ENCODE results near the gene HPN. TPM values are rescaled to one million over a fixed set of nuclear protein-coding genes. Genes with fewer than 3 reads are reported as not detected.
"Not testable (repeated sequence)": the region's sequence is repeated elsewhere in the genome, so short reads cannot be mapped to it uniquely, and the experiment has no call there.

HPN gene
- total RNA-seq, 3 donors from 2014 or later (not counting 1 experiment from before 2014, with no cell fraction given), result not detected

- H3K36me3 ChIP-seq (ENCODE audit: control insufficient read depth, insufficient read depth, low read length); H3K27ac ChIP-seq (ENCODE audit: low read length); H3K27ac Mint-ChIP-seq; ATAC-seq; H3K4me3 ChIP-seq (ENCODE audit: low read length); H3K4me3 Mint-ChIP-seq; H3K4me1 Mint-ChIP-seq; H3K9me3 Mint-ChIP-seq; H3K36me3 Mint-ChIP-seq; H3K27me3 ChIP-seq (ENCODE audit: control insufficient read depth, insufficient read depth, low read length); DNase-seq; intact Hi-C loops (cut with micrococcal nuclease); H3K9me3 ChIP-seq (ENCODE audit: control insufficient read depth, insufficient read depth, low read length); H3K4me1 ChIP-seq (ENCODE audit: control insufficient read depth, insufficient read depth, low read length): not testable (repeated sequence)
- WGBS (ENCODE audit: insufficient coverage), result 92% methylated on average over 4 of the region's 4 CpGs
- peaks cover 4 to 11% of the 10 kb centered on the region in 2 donors for H3K27me3 Mint-ChIP-seq (ENCODE audit: low read depth in 2 of 2)
Observed at GRCh38 chr19:35051268-35051667, 9.7 kb downstream of the HPN start.

GRCh38 chr19:35051796-35052195, 10.3 kb downstream of the HPN start:
- DNase-seq (no peak), ATAC-seq (no peak)
- WGBS (ENCODE audit: insufficient coverage), result 92% methylated on average over 5 of the region's 5 CpGs
- H3K4me1 Mint-ChIP-seq, result no peaks in the 10 kb centered on the region
- H3K27me3 Mint-ChIP-seq (ENCODE audit: low read depth in 2 of 2), result peaks cover 9 to 12% of the 10 kb centered on the region in 2 donors
- H3K9me3 Mint-ChIP-seq, result no peaks in the 10 kb centered on the region
- H3K4me1 ChIP-seq (ENCODE audit: control insufficient read depth, insufficient read depth, low read length), result no peaks in the 10 kb centered on the region
- no peaks in the 10 kb centered on the region for H3K9me3 ChIP-seq (ENCODE audit: control insufficient read depth, insufficient read depth, low read length)
- no peak for TF ChIP-seq CTCF (IDR thresholded peaks at IDR 0.05)
- no peak overlapping the region for H3K4me3 Mint-ChIP-seq
- no peak overlapping the region for H3K27ac Mint-ChIP-seq
- intact Hi-C loops (cut with micrococcal nuclease), result no loop called here
- H3K27me3 ChIP-seq (ENCODE audit: control insufficient read depth, insufficient read depth, low read length), result no peaks in the 10 kb centered on the region
- no peak overlapping the region for H3K27ac ChIP-seq (ENCODE audit: low read length)
- no peaks in the 10 kb centered on the region for H3K36me3 ChIP-seq (ENCODE audit: control insufficient read depth, insufficient read depth, low read length)
- H3K36me3 Mint-ChIP-seq, result no peaks in the 10 kb centered on the region
- H3K4me3 ChIP-seq (ENCODE audit: low read length), result no peak overlapping the region

- no peak overlapping the region for H3K4me3 Mint-ChIP-seq
- ATAC-seq, result no peak
- H3K4me1 Mint-ChIP-seq, result no peaks in the 10 kb centered on the region
- no peak overlapping the region for H3K27ac ChIP-seq (ENCODE audit: low read length)
- TF ChIP-seq CTCF (IDR thresholded peaks at IDR 0.05), result no peak
- 88% methylated on average over 8 of the region's 8 CpGs for WGBS (ENCODE audit: insufficient coverage)
- intact Hi-C loops (cut with micrococcal nuclease), result no loop called here
- no peaks in the 10 kb centered on the region for H3K36me3 ChIP-seq (ENCODE audit: control insufficient read depth, insufficient read depth, low read length)
- no peaks in the 10 kb centered on the region for H3K9me3 ChIP-seq (ENCODE audit: control insufficient read depth, insufficient read depth, low read length)
- H3K27me3 Mint-ChIP-seq (ENCODE audit: low read depth in 2 of 2), result peaks cover 10 to 12% of the 10 kb centered on the region in 2 donors
- H3K4me3 ChIP-seq (ENCODE audit: low read length), result no peak overlapping the region
- DNase-seq, result no peak
- no peaks in the 10 kb centered on the region for H3K4me1 ChIP-seq (ENCODE audit: control insufficient read depth, insufficient read depth, low read length)
- H3K27me3 ChIP-seq (ENCODE audit: control insufficient read depth, insufficient read depth, low read length), result no peaks in the 10 kb centered on the region
- H3K27ac Mint-ChIP-seq, result no peak overlapping the region
- H3K9me3 Mint-ChIP-seq, result no peaks in the 10 kb centered on the region
- H3K36me3 Mint-ChIP-seq, result no peaks in the 10 kb centered on the region
Observed at GRCh38 chr19:35052599-35053190, 11.2 kb downstream of the HPN start.

- Histone ChIP-seq H3K4me1 (ENCODE audit: control insufficient read depth, insufficient read depth, low read length) (no peaks in the 10 kb centered on the region), H3K9me3 (ENCODE audit: control insufficient read depth, insufficient read depth, low read length) (no peaks in the 10 kb centered on the region), H3K27ac (ENCODE audit: low read length) (no peak overlapping the region), H3K27me3 (ENCODE audit: control insufficient read depth, insufficient read depth, low read length) (no peaks in the 10 kb centered on the region), H3K4me3 (ENCODE audit: low read length) (no peak overlapping the region), H3K36me3 (ENCODE audit: control insufficient read depth, insufficient read depth, low read length) (no peaks in the 10 kb centered on the region)
- WGBS (ENCODE audit: insufficient coverage), result 90% methylated on average over 9 of the region's 9 CpGs
- Mint-ChIP-seq H3K9me3 (no peaks in the 10 kb centered on the region), H3K27ac (no peak overlapping the region), H3K4me1 (no peaks in the 10 kb centered on the region), H3K27me3 (ENCODE audit: low read depth in 2 of 2) (peaks cover 8 to 10% of the 10 kb centered on the region in 2 donors), H3K36me3 (no peaks in the 10 kb centered on the region), H3K4me3 (no peak overlapping the region)
- ATAC-seq (no peak), DNase-seq (no peak)
- intact Hi-C loops (cut with micrococcal nuclease), result no loop called here
- no peak for TF ChIP-seq CTCF (IDR thresholded peaks at IDR 0.05)
Observed at GRCh38 chr19:35053667-35054293, 12.3 kb downstream of the HPN start.
